ENCODE results near the gene ARMC10.
"Not testable (repeated sequence)": the region's sequence is repeated elsewhere in the genome, so short reads cannot be mapped to it uniquely, and the experiment has no call there.

ARMC10 gene

DNA sequence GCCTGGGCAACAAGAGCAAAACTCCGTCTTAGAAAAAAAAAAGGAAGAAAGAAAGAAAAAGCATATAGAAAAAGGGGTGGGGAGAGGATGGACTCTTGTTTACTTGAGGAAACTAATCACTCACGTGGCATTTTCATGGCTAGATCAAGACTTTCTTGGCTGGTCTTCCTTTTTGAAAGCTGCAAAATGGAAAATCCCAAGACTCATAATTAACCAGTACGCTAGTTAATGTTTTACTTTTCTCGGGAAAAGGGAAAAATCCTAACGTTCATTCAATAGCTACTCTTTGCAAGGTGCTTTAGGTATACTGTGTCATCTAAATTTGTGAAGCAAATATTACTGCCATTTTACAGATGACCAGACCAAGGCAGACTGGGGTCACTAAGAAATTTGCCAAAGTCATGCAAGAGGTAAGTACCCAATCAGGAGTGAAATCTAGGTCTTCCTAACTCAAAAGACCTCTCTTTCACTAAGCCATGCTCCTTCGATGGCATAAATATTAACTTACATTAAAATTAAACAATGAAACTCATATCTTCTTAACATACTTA is 49.6 kb downstream of the ARMC10 start:
- no peak for DNase-seq (ENCODE audit: low spot score)

DNA sequence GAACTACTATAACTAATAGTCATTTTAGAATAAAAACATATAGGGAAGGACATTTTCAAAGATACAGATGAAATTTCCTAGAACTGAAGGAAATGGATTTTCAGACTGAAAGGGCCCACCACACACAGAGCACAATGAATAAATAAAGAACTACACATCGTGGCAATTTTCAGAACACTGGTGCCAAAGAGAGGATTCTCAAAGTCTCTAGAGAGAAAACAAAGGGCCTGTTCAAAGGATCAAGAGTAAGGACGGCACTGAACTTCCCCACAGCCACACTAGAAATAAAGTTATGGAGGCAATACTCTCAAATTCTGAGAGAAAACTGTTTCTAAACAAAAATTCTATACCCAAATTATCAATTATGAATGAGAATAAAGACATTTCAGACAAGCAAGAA is 52.1 kb downstream of the ARMC10 start:
- peak; percentile 86 for DNase-seq (ENCODE audit: low spot score)

DNA sequence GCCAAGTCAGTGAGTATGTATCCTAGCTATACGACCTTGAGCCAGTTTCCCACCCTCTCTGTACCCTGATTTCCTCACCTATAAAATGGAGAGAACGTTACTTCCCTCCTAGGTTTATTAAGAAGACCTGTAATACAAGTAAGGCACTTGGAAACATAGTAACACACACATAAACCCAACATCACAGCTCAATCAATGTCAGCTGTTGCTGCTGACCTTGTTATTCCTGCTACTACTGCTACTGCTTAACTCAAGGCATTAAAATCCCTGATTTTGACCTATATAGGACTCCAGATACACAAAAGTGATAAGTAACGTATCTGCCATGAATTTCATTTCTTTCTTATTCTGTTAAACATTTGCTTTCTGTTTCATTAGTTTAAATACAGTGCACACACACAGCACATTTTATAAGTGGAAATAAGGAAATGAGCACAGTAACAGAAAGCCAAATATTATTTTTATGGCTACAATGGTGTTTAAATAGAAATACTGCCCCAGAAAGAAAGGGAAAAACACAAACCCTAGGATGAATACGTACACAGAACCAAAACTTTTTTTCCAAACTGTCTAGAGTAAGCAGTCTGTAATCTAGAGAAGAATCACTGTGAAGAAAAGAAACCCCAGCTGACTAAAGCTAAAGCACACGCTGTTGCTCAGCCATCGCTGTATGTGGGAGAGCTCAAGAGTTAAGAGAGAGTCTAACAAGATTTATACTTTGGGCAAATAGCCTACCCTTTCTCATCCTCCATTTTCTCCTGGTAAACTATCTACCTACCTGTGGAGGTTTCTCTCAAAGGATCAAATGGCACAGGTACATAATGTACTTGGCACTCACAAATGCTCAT is 55.0 kb downstream of the ARMC10 start:
- DNase-seq (ENCODE audit: low spot score), result no peak

DNA sequence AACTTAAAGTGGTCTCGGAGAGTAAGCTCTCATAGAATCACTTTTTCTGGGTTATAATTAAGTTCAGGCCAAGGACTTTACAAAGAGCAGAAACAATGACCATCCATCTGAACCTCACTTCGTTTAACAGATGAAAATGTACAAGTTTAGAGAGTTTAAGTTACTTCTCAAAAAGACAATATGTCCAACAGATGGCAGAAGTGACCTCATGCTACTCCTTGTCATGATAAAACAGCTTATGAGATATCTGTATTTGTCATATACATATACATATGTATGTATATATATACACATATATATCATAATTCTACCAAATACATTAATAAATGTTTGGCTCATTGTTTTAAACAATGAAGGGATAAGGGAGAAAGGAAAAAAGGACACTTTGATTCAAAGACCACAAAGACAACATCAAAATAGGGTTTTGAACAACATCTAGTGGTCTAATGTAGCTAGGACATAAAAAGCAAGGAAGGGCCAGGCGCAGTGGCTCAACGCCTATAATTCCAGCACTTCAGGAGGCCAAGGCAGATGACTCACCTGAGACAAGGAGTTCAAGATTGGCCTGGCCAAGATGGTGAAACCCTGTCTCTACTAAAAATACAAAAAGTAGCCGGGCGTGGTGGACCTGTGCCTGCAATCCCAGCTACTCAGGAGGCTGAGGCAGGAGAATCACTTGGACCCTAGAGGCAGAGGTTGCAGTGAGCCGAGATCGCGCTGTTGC is 56.1 kb downstream of the ARMC10 start:
- no peak for DNase-seq (ENCODE audit: low spot score)

DNA sequence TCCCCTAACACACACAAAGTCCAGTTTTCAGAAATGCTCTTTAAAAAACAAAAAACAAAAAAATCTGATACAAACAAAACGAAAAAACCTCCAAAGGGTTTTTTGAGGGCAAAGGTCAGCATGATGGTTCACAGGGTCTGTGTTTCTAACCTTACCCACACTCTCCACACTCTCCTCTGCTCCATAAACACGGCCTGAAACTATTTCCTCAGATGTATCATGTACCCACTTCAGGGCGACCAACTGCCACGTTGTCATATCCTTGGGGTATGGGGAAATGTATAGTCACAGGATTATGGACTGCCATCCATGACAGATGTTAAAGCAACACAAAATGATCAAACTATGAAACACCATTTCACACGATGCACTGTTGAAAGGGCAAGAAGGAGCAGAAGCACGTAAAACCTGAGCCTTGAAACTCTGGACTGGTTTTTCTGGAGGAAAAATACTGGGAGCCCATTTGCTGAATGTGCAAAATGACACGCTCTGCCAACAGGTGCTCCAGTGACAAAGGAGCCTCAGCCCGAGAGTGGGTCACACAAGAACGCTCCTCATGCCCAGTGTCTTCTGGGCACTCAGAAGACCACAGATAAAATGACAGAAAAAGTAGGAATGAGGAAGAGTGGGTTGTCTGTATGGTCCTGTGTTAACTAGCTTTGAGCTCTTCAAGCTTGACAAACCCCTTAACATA is 58.2 kb downstream of the ARMC10 start:
- no peak for DNase-seq (ENCODE audit: low spot score)

DNA sequence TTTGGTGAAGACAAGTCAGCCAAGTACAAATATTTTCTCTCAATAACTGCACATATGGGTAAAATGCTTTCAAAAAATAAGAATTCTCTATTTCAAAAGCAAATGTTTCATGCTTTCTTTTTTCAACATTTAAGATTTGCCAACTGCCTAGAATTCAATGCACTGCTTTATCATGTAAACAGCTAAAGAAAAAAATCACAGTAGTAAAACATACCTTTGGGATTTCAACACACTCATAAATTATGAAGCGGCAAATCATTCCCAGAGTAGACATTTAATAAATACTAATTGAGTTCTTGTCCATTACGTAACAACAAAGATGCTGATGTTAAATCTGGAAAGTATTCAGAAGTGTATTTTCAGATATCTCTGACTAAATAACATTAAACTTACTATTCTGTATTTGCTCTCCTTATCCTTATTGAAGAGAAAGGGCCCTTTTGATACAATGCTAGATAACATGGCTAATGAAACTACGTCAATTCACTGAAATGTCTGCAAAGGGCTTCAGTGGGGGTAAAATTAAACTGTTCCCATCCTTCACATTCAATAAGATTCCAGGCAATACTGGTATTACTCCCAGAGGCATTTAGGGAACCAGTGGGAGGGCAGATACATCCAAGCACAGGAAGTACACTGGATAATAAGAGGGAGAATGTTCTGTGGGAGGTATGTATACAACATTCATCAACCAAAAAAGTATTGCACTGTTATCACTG is 60.1 kb downstream of the ARMC10 start:
- no peak for DNase-seq (ENCODE audit: low spot score)

DNA sequence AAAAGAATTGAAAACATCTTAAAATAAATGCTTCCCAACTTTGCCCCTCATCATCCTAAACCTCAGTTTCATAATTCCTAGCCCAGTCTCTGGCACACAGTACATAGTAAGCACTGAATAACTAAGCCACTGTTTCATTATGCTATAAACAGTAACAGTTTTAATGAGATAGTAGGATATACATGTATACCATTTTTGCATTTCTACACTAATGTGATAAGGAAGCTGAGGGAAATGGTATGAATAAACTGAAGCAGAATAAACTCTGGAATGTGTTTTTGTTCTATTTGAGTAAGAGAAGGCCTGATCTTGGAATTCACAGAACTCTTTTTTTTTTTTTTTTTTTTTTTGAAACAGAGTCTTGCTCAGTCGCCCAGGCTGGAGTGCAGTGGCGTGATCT is 65.1 kb downstream of the ARMC10 start:
- DNase-seq (ENCODE audit: low spot score), result no peak

DNA sequence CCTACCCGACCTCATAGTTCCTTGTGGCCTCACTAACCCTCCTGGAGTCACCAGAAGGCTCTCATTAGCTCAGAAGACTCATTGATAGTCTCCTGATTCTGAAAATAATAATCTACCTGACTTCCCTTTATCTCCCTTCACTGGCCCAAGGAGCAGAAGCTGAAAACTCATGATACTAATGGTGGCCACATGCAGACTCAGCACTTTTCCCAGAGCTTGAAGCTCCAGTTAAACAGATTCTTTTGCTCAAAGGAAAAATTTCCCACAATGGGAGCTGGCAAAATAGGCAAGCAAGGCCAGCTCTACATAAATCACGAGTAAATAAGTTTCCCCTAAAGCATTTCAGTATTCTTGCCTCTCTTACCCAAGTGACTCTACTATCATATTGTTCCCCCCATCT is 65.7 kb downstream of the ARMC10 start:
- DNase-seq (ENCODE audit: low spot score), result no peak

DNA sequence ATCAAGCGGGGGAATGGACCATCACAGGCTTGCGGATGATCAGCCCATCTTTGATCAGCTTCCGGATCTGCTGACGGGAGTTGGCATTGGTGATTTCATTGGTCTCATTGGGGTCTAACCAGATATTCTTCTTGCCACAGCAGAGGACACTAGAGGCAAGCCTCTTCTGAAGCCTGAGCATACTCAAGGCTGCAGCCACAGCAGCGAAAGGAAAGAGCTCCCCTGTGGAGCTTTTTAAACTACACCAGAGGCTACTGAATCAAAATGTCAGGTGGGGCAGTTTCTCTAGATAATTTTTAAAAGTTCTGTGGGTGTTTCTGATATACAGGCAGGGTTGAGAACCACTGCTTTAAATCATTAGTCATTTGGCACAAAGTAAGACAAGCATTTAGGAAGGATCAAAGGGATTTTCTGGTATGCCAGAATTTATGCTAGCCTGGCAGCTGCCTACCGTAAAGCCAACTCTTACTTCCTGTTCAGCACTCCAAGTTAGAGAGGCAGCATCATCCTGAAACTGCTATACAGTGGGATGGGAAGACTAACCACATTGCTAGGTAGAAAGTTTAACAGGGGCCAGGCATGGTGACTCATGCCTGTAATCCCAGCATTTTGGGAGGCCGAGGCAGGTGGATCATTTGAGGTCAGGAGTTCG is 66.9 kb downstream of the ARMC10 start:
- DNase-seq (ENCODE audit: low spot score), result no peak

DNA sequence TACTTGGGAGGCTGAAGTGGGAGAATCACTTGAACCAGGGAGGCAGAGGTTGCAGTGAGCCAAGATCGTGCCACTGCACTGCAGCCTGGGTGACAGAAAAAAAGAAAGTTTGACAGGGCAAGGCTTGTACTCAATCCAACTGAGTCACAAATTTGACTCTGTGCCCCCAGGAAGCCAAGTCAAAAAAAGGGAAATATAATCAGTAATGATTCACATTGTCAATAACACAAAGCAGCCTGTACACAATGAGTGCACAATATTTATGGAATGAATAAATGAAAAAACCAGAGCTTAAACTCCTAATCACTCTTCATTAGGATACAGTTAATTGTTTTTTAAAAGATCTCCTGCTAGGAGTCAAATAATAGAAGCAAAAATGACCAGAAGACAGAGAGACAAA is 67.6 kb downstream of the ARMC10 start:
- DNase-seq (ENCODE audit: low spot score), result no peak

DNA sequence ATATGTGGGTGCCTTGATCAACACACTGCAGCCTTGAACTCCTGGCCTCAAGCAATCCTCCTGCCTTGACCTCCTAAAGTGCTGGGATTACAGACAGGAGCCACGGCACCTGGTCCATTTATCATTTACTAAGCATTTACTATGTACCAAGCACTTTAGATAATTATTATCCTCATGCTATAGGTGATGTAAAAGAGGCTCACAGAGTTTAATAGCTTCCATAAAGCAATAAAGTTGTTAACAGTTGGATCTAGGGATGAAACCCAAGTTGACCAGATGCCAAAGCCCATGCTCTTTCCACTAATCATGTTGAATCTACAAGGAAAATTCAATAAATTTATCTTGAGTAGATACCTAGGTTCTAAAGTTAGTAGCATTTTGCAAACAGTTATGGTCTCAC is 68.9 kb downstream of the ARMC10 start:
- DNase-seq (ENCODE audit: low spot score), result no peak

DNA sequence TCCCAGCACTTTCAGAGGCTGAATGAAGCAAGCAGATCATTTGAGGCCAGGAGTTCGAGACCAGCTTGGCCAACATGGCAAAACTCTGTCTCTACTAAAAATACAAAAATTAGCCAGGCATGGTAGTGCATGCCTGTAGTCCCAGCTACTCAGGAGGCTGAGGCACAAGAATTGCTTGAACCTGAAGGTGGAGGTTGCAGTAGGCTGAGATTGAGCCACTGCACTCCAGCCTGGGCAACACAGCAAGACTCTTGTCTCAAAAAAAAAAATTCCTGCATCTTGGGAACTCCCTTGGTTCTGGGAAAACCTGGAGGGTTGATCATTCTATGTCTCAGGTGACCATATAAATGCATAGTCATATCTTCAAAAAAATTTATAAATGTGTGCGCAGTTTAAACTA is 69.8 kb downstream of the ARMC10 start:
- not testable (repeated sequence) for DNase-seq (ENCODE audit: low spot score)

DNA sequence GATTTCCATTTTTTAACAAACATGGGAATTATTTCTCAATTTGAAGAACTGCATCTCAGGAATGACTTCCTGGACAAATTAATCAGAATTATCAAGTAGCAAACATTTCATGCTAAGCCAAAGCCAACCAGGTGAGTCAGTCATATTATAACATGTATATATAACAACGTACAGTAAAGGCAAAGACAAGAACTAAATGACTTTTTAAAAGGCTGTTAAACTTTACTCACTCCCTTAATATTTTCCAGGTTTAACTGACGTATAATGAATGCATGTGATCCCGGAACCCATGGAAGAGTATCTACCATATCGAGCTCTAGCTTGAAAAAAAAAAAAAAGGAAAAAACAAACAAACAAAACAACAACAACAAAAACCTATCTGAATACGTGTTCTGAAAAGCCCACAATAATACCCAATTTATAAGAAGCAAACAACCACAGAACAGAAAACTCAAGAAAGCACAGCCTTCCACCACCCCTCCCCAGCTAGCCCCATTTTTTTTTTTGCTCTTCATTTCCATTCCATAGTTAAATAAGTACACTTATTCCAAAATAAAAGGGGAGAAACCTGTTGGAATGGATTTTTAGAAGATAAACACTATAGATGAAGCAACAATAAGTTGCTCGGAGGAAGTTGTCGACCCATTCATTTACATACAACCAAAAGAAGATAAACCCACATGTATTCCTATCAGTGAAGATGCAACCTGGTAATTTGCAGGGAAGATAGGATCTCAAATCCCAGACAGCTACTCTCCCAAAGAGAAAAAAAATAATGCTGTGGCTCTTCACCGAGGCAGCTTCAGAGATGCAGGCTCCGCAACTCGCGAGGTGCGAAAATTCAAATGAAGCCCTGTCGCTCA is 73.4 kb downstream of the ARMC10 start:
- no peak for DNase-seq (ENCODE audit: low spot score)
